GM12801 (cell line): ENCODE results near the gene MCF2L.

Experiments
- CTCF ChIP-seq: IDR thresholded peaks from one replicate; pipeline ENCODE4 v1.5.1; 2011; ENCODE audit warnings: control low read depth; ENCODE audit not compliant: insufficient read length; ENCODE audit errors: extremely low read depth

MCF2L gene

GRCh38 chr13:112994084-112994780 lies 25.2 kb downstream of the MCF2L start:
- no peak for TF ChIP-seq CTCF

GRCh38 chr13:112994781-112995355 lies 25.9 kb downstream of the MCF2L start:
- no peak for TF ChIP-seq CTCF

- TF ChIP-seq CTCF = no peak
Observed at GRCh38 chr13:112995395-112996191, 26.6 kb downstream of the MCF2L start.

GRCh38 chr13:112996671-112997091 lies 27.7 kb downstream of the MCF2L start:
- no peak for TF ChIP-seq CTCF

- no peak for TF ChIP-seq CTCF
Observed at GRCh38 chr13:112997188-112998130, 28.4 kb downstream of the MCF2L start.

- no peak for TF ChIP-seq CTCF
Observed at GRCh38 chr13:112998521-112999280, 29.7 kb downstream of the MCF2L start.
